GM19240 (cell line): ENCODE results near the gene FSTL1.
A peak's percentile ranks its signal among the peaks of the same experiment; 100 is the strongest.

ENCODE experiments used
- DNase-seq: peaks from one replicate; pipeline ENCODE4 v3.0.0; 2011; ENCODE audit warnings: low spot score; ENCODE audit not compliant: insufficient read length

FSTL1 gene

DNA sequence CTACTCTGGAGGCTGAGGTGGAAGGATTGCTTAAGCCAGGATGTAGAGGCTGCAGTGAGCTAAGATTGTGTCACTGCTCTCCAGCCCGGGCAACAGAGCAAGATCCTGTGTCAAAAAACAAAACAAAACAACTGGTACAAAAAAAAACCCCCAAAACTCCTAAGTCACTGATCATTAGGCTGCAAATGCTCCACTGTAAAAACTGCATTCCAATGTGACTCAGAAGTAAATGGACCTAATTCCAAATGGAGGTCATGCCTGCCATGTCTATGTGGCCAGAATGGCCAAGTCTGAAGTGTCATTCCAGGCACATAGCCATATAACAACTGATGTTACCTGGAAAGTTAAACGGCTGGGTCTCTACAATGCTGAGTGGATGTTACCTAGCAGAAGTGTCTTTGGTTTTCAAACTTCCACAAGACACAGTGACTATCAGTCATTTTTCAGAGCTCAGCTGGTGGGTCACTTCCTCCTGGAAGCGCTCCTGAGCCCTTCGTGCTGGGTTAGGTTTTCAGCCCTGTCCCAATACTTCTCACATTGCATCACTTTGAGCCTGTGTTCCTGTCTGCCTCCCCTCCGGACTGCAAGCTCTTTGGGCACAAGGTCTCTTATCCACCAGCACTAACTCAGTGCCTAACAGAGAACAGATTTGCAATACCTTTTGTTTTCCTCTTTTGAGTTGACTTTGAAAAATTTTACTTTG is 10.6 kb downstream of the FSTL1 start:
- DNase-seq: no peak

DNA sequence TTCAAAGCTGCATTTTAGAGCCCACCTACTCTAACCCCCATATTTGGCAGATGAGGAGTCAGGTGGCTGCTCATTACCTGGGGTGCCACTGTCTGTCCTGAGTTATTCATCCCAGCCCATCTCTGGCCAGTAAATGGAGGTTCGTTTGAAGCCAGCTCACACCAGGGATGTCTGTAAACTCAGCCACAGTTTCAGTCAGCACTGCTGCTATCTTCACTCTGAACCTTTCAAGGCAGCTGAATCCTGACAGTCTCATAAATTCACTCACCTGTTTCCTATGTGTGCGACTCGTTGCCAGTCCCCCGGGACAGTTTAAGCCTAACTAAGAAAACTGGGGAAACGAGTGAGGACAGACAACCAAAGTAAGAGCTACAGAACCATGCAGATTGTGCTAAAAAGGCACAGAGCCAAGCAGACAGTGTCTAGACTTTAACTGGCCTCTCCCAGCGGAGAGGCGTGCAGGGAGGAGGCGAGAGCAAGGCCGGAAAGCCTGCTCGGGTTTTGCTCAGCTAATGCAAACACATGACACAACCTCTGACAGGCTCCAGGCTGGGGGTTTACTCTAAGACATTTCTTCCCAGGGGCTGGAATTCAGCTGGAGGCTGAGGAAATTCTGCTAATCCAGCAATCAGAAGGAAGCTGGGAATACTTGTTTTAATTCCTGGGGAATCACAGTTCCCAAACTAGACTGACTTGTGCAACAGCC is 12.0 kb downstream of the FSTL1 start:
- DNase-seq: no peak

DNA sequence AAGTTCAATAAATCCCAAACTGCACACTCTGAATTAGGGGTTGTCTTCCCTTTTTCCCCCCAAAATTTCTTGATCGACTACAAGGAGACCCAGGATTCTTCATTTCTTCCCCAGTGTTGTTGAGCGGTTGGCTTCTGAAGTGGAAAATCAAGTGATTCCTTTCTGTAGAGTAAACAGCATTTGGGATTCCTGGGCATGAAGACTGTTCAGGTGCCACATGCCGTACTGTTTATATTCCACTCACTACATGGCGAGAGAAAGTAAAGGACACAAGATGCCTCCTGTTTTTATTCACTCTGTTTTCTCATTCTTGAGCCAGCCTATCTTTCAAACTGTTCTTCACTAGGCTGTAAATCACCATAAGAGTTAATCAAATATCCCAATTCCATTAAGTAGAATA is 12.6 kb downstream of the FSTL1 start:
- DNase-seq: no peak

DNA sequence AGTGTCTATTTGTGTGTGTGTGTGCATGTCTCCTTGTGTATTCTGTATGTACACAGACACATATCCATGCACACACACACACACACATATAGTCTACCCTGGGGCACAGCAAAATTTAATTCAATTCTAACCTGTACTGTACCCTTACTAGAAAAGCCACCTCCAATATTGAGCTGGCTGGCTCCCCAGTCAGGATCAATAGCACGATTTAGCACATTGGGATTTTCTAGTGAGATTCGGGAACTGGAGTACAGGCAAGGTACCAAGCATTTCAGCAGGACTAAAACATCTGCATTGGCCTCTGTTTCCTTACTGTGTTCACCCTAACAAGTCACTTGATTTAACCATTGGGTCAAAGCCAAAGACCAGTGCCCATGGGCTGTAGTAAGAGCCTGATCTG is 13.2 kb downstream of the FSTL1 start:
- DNase-seq: no peak

DNA sequence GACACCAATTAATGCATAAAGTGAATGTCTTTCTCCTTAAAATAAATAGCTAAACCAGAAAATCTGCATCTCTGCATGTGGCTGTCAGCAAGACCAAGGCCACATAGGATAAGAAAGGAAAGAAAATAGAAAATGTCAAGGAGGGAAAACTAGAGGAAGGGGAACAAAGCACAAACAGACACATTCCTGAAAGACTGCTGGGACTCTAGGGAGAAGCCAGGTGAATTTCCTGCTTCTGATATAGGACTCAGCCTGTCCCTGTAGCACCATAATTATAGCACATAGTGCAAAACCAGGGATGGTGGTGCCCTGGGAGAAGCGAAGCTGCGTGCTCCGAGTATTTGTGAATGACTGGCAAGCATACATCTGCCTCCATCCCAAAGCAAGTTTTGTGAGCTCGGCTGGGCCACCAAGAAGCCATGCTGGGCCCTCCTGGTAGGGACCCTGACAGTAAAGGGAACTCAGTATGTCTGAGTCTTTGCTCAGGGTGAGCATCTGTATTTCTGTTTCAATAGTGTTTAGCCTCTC is 14.2 kb downstream of the FSTL1 start:
- no peak for DNase-seq

DNA sequence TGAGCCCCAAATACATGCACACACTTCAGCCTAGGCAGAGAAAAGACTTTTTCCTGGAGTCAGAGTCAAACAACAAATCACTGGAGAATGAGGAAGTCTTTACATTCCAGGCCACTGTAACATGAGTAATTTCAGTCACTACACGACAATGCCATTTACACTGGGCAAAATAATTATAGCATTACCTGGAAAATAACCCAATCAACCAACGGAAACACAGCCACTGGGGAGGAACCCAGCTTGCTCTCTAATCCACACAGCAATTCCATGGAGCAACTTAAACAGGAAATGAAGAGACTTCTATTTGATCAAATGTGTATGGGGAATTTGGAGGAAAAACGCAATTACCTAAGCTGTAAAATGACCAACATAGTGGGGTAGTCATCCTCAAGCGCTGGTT is 15.2 kb downstream of the FSTL1 start:
- DNase-seq: no peak

DNA sequence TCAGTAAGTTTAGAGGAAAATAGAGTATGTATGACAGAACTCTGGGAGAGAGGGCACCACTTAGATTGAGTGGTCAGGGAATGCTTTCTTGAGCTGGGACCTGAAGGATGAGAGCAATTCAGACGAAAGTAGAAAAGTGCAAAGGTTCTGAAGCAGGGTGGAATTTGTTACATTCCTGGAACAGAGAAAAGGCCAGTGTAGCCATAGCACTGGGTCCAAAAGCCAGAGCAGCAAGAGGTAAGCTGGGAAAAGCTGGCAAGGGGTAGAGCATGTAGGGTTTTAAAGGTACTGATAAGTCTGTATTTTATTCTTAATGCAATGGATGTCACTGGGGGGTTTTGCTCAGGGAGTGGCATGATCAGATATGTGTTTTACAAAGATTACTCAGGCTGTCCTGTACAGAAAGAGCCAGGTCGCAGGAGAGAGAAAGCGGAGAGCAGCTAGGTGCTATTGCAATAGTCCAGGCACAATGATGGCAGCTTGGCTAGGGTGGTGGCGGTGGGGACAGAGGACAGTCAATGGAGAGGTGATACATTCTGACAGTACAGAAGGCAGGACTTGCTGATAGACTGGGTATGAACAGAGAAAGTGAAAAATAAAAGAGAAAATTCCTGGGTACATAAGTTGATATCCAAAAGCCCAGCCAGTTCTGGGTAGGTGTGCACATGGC is 17.0 kb downstream of the FSTL1 start:
- no peak for DNase-seq

DNA sequence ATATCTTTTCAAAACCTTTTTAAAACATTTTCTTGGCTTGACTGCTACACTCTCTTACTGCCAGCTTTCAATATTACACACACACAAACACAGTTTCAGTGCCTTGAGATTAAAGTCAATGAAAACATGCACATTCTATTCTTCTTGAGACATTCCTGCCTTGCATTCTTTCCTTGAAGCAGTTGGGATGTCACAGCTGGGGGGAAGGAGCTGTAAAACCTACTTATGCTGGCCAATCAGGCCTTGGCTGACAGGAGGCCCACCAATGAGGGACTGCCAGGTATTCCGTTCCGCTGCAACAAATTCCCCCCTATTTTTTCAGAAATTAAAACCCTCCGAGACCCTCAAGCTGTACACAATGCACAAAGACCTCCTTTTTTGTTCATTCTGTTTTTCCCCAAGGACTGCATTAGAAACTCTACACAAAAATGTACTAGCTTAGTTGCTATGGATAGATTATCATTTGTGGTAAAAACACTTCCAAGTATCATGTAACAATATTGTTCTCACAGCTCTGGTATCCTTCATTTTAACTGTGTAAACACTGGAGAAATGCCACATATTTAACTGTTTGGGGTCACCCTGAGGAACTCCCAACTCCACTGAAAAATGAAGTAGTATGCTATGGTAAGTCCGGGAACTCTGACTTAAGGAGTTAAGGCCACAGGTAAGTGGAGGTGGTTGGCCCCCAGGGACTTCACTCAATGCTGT is 18.5 kb downstream of the FSTL1 start:
- DNase-seq: no peak

DNA sequence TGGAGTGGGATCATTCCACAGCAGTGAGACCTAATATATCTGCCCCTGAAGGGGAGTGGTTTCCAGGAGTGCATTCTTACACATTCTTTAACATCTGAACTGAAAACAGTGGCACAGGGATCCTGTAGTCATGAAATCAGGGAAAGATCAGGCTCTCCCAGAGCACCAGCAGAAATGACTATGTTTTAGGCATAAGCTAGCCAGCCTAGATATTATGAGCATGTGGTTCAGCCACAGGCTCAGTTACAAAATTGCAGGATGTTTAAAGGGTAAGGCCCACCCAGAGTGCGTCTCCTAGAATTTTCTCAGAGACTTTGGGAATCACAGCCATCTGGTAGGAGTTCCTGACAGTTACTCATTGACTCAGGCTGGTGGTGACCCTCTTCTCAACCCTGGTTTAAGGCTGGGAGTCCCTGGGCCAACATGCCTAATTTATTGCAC is 20.9 kb downstream of the FSTL1 start:
- no peak for DNase-seq

DNA sequence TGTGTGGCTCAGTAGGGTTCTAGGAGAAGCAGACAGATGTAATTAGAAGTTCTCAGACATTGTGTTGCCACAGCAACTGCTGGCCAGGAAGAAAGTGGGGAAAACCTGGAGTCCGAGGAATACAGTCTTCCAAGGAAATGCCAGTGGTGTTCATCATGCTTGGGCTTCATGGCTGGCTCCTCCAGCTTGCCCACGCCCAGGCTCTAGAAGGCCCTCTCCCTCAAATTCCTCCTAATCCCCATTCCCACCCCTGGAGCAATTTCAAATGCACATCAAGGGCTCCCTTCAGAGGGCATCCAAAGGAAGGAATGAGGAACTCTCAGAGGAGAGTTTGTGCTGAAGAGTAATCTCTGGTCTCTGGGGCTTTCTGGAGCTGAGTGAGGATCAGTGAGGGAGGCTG is 21.9 kb downstream of the FSTL1 start:
- no peak for DNase-seq

DNA sequence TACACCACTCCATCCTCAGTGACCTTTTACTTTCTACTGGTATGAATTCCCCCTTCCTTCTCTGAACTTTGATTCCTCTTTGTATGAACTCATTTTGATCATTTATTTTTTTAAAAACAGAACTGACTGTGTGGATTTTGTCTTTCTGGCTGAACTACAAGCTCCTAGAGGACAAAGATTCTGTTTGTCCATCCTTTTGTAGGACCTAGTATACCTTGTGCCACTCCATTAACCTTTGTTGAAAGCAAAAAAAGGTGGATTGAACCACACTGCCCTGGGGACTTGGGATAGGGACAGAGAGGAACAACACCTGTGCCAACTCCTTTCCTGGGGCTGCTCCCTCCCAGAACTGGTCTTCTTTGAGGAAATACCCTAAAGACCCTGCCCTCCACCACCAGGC is 23.6 kb downstream of the FSTL1 start:
- DNase-seq: no peak

DNA sequence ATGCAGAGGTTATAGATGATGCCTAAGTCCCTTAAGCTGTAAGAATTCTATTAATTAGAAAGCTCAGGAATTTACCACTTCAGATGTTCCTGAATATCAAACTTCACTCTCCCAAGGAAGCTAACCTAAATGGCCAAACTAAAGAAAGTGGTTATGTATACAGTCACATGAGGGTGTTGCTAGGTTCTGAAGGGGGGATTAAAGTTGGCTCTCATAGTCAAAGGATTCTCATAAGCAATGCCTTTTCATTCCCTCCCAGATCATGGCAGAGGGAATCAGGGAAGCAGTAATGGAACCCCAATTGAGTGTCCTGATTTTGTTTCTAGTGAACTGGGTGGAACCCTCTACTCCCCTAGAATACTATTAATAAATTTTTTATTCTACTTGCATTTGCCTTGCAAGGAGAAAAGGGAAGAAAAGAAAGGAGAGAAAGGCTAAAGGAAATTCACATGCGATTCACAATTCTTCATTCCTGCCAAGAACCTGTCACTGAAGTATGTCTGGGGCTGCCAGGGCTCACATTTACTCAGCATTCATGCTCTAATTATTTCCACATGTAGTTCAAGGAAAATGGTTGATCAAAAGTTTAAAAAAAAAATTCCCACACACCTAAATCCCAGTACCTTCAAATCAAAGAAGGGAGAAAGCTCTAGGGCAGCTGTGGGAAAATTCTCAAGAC is 25.1 kb downstream of the FSTL1 start:
- no peak for DNase-seq

DNA sequence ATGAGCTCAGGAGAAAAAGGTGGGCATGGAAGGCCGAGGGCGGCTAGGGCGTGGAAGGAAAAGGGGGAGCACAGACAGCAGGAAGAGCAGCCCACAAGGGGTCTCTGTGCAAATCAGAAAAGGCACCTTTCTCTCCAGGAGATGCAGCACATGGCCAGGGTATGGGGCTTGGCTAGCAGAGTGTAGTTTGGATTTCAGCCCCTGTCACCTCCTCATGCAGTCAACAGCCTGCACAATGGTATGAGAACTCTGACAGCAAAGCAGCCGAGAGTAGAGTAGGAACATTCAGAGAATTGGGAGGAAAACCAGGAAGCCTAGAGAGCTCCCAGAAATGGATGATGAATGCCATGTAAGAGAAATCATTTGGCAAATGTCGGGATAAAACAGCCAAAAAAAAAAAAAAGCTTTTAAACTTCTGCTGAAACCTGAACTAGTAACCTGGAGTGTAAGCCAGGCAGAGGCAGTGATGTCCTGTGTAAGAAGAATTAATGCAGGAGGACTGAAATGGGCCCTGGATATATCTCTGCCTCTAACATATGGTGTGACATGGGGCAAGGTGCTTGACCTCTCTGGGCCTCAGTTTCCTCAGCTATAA is 25.7 kb downstream of the FSTL1 start:
- no peak for DNase-seq

DNA sequence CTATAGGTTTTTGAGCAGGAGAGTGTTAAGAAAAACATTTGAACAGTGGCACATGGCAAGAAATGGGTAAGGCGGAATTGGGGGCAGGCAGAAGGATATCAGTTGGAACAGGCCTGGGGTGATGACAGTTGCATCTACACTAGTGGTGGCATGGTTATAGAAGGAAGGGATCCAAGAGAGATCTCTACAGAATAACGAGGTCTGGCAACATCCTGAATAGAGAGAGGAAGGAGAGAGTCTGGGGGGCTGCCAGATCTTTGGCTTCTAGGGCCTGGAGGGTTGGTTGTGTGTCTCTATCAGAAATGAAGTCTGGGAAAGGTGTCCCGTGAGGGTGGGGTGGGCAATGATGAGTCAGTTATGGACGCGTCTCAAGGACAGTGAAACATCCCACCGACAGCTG is 26.3 kb downstream of the FSTL1 start:
- DNase-seq: no peak

DNA sequence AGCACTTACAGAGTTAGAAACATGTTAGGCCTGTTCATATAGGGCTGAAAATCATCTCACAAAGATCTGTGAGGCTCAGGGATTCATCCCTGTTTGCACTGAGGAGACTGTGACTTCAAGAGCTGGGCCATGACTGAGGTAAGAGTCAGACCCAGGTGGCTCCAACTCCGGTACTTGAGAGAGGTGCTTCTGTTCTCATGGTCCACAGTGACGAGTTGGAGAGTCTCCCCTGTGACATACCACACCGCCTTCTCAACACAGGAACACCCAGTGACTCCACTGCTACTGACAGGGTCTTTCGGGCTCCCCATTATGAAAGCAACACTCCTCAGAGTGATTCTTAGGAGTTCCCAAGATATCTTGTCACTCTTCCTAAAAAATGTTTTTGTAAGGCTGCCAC is 27.4 kb downstream of the FSTL1 start:
- no peak for DNase-seq

DNA sequence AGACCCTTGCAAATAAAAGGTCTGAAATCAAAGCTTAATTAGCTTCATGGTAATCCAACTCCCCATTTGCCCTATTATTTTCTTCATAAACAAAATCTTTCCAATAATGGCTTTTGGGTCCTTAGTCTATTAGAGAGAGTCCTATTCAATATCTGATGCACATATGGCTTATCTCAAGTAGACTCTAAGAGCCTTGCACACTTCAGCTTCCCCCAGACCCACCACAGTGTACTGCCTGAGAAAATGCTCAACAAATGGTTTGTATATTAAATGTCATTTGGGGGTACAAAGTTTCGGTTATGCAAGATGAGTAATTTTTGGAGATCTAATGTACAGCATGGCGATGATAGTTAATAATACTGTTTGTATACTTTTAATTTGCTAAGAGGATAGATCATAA is 28.9 kb downstream of the FSTL1 start:
- no peak for DNase-seq

DNA sequence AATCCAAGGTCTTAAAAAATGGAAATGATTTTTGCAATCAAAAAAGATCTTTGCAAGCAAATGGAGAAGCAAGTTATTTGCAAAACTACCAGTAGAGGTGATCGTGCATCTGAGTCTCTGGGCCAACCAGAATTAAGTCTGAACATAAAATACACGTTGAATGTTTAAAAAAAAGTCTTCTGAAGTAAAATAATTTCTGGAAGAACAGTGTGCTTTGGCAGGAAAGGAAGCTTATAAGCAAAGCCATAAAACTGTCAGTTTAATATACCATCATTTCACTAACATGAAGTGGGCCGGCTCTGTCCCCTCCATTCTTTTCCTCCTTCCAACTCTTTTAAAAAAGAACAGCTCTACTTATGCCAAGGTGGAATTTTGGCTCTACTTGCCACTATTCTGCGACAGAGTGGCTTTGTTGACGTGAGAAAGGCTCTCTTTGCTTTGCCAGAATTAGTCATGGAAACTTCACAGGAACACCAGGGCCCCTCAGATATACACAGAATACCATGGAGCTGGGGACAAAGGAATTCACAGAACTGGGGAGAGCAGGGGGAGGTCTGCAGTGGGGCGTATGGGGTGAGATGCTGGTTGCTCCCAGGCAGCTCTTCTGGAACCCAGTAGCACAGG is 29.8 kb downstream of the FSTL1 start:
- no peak for DNase-seq

DNA sequence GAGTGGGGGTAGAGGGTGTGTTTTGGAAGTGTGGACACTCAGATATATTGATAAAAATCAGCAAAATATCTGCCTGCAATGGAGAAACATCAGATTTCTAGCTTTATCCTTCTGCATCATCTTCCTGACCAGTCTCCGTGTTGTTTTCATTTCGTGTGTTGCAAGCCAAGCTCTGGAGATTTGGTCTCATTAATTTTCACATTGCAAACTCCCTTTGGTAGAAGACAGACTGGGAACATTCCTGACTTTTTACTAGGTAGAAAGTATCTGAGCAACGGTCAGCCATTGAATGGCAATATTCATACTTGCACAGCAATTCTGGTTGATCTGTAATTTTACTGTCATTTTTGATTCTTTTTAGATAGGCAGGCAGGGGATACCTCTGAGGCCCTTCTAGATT is 30.4 kb downstream of the FSTL1 start:
- no peak for DNase-seq

DNA sequence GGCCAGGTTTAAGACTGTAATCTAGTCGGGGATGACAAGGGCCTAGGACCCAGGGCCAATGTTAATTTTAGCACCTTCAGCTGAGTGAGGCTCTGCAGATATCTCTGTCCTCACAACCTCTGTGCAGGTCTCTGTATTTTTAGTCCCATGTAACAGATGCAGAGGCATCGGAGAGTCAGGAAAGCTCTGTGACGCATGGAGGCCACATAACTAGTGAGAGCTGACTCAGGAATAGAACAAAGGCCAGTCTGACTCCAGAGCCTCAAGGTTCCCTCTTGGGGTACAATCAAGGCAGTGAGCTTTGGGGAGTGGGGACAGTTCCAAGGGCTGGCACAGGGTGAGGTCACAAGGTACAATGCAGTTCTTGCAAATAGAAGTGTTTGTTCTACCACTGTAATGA is 31.0 kb downstream of the FSTL1 start:
- DNase-seq: no peak

DNA sequence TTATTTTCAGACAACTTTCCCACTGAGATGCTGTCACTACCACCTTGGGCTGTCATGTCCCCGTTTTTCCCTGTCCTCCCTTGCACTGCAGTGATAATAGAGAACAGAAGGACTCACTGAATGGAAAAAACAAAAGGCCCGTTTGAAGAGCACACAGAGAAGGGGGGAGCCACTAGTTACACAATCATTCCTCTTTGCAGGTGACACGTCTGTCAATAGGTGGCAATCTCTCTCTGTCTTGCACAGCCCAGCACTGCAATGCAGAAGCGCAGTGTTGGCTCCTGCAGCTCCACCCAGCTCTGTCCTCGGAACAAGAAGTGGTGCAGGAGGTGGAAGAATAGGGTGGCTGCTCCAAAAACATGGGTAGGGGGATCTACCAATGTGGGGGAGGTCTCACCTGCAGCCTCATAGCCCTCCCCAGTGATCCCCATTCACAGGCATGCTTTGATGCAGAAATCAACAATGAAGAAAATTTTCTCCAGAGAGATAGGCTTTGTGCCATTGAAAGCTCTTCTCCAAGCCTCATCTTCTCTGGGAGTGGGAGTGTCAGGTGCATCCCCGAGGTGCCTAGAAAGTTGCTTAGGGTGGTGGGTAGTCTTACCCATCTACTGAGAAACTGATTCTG is 31.8 kb downstream of the FSTL1 start:
- DNase-seq: peak; percentile 33
